SK-N-SH treated with all-trans-retinoic acid at 6 μM for 48 hours (cell line): ENCODE data around the gene TPCN1.

Experiments used
- ATAC-seq: fragments of 200-7000 bp; cut with Tn5 transposase; 3 replicates; pipeline ENCODE4 v1.9.1; 2020; ENCODE audit warnings: mild to moderate bottlenecking, moderate library complexity
- BACH2 ChIP-seq: fragments of 250-450 bp; sonication (Bioruptor Pico); IDR thresholded peaks from 2 replicates; pipeline ENCODE4 v1.9.0; 2021; ENCODE audit warnings: mild to moderate bottlenecking, borderline replicate concordance
- CSDC2 ChIP-seq: fragments of 250-450 bp; sonication (Bioruptor Pico); IDR thresholded peaks from 2 replicates; pipeline ENCODE4 v1.5.0; 2020; ENCODE audit warnings: mild to moderate bottlenecking, moderate library complexity
- GLIS3 ChIP-seq: fragments of 250-450 bp; sonication (Bioruptor Pico); IDR thresholded peaks from 2 replicates; pipeline ENCODE4 v1.5.0; 2020; ENCODE audit warnings: mild to moderate bottlenecking, moderate library complexity
- ISL1 ChIP-seq: fragments of 250-450 bp; sonication (Bioruptor Pico); IDR thresholded peaks from 2 replicates; pipeline ENCODE4 v2.1.2; 2022; ENCODE audit warnings: mild to moderate bottlenecking, moderate library complexity
- PPARA ChIP-seq: fragments of 250-450 bp; sonication (Bioruptor Pico); IDR thresholded peaks from 2 replicates; pipeline ENCODE4 v1.5.0; 2020; ENCODE audit warnings: mild to moderate bottlenecking, borderline replicate concordance
- RARB ChIP-seq: fragments of 250-450 bp; sonication (Bioruptor Pico); IDR thresholded peaks from 2 replicates; pipeline ENCODE4 v1.8.0; 2021; ENCODE audit warnings: mild to moderate bottlenecking, moderate library complexity
- SNAI2 ChIP-seq: fragments of 250-450 bp; sonication (Bioruptor Pico); IDR thresholded peaks from 2 replicates; pipeline ENCODE4 v1.5.0; 2020; ENCODE audit warnings: mild to moderate bottlenecking, moderate library complexity
- TCF4 ChIP-seq: fragments of 250-450 bp; sonication (Bioruptor Pico); IDR thresholded peaks from 2 replicates; pipeline ENCODE4 v1.8.0; 2021; ENCODE audit warnings: mild to moderate bottlenecking, moderate library complexity, borderline replicate concordance
- TOX ChIP-seq: fragments of 250-450 bp; sonication (Bioruptor Pico); IDR thresholded peaks from 2 replicates; pipeline ENCODE4 v1.8.0; 2021; ENCODE audit warnings: mild to moderate bottlenecking, moderate library complexity, borderline replicate concordance
- ZC3H10 ChIP-seq: fragments of 250-450 bp; sonication (Bioruptor Pico); IDR thresholded peaks from 2 replicates; pipeline ENCODE4 v1.5.1; 2021; ENCODE audit warnings: mild to moderate bottlenecking, moderate library complexity
- ZFP3 ChIP-seq: fragments of 250-450 bp; sonication (Bioruptor Pico); IDR thresholded peaks from 2 replicates; pipeline ENCODE4 v1.5.0; 2020; ENCODE audit warnings: mild to moderate bottlenecking, moderate library complexity
- ZFP30 ChIP-seq: fragments of 450-650 bp; formaldehyde crosslinking; IDR thresholded peaks from 2 replicates; pipeline ENCODE4 v1.5.0; 2022; ENCODE audit warnings: mild to moderate bottlenecking, moderate library complexity
- ZNF565 ChIP-seq: fragments of 450-650 bp; formaldehyde crosslinking; conservative IDR thresholded peaks from 2 replicates; pipeline ENCODE4 v1.5.0; 2020; ENCODE audit warnings: low read depth, mild to moderate bottlenecking, moderate library complexity
- ZNF70 ChIP-seq: fragments of 450-650 bp; formaldehyde crosslinking; IDR thresholded peaks from 2 replicates; pipeline ENCODE4 v1.5.0; 2020; ENCODE audit warnings: mild to moderate bottlenecking, moderate library complexity
- ZNF8 ChIP-seq: fragments of 450-650 bp; formaldehyde crosslinking; IDR thresholded peaks from 2 replicates; pipeline ENCODE4 v1.5.0; 2020; ENCODE audit warnings: mild to moderate bottlenecking, moderate library complexity
- TF ChIP-seq, protein P1 (sequence below): fragments of 250-450 bp; sonication (Bioruptor Pico); IDR thresholded peaks from 2 replicates; pipeline ENCODE4 v1.5.1; 2020; ENCODE audit warnings: low read depth, mild to moderate bottlenecking, moderate library complexity
- TF ChIP-seq, protein P2 (sequence below): fragments of 250-450 bp; sonication (Bioruptor Pico); IDR thresholded peaks from 2 replicates; pipeline ENCODE4 v1.5.1; 2021; ENCODE audit warnings: mild to moderate bottlenecking, moderate library complexity
- TF ChIP-seq, protein P3 (sequence below): fragments of 250-450 bp; sonication (Bioruptor Pico); IDR thresholded peaks from 2 replicates; pipeline ENCODE4 v1.8.0; 2021; ENCODE audit warnings: low read depth, mild to moderate bottlenecking, moderate library complexity, borderline replicate concordance
- TF ChIP-seq, protein P4 (sequence below): fragments of 250-450 bp; sonication (Bioruptor Pico); IDR thresholded peaks from 2 replicates; pipeline ENCODE4 v1.5.0; 2020; ENCODE audit warnings: mild to moderate bottlenecking, moderate library complexity

TPCN1 gene

DNA sequence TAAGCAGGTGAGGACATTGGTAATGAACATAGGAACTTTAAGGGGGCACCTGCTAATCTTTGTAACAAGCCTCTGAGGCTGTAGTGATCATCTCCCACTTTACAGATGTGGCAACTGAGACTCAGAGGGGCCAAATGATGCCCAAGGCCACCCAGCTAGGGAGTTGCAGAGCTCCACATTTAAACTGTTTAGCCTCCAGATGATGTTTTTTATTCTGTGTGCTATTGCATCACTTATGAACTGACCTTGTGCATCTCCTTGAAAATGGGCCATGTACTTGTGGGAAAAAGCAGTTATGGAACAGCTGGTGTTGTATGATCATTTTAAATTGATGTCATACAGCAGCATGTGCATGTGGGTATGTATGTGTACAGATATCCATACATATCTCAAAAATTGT, 41.4 kb downstream of the TPCN1 start (continued):
- TF ChIP-seq TCF4 (CRISPR knock-in tag) (no peak), ZFP3 (CRISPR knock-in tag) (no peak)

DNA sequence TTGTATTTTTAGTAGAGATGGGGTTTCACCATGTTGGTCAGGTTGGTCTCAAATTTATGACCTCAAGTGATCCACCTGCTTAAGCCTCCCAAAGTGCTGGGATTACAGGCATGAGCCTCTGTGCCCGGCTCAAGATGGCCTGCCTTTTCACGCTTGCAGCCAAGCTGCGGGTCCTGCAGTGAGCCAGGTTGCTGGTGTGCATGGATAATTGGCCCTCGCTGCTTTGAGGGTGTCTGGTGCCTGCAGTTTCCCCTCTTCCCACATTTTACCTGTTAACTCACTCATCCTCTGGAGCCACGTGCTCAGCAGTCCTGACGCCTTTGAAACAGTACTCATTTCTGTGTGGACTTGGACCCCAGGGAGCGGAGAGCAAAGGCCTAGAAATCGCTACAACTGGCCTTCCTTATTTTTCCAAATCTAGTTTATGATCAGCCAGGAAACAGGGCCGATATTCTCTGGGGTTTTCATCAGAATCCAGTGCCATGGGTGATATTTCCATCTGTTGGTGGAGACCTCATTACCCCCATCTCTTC, 42.2 kb downstream of the TPCN1 start:
- TF ChIP-seq, protein P1, sequence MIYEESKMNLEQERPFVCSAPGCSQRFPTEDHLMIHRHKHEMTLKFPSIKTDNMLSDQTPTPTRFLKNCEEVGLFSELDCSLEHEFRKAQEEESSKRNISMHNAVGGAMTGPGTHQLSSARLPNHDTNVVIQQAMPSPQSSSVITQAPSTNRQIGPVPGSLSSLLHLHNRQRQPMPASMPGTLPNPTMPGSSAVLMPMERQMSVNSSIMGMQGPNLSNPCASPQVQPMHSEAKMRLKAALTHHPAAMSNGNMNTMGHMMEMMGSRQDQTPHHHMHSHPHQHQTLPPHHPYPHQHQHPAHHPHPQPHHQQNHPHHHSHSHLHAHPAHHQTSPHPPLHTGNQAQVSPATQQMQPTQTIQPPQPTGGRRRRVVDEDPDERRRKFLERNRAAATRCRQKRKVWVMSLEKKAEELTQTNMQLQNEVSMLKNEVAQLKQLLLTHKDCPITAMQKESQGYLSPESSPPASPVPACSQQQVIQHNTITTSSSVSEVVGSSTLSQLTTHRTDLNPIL, result no peak
- TF ChIP-seq RARB (CRISPR knock-in tag) (no peak), SNAI2 (CRISPR knock-in tag) (no peak), ZNF565 (CRISPR knock-in tag) (no peak), ZNF8 (CRISPR knock-in tag) (no peak), TOX (no peak), CSDC2 (CRISPR knock-in tag) (no peak), ZC3H10 (CRISPR knock-in tag) (no peak), ZNF70 (CRISPR knock-in tag) (no peak), ZFP30 (no peak), ZFP3 (CRISPR knock-in tag) (no peak), PPARA (CRISPR knock-in tag) (no peak), BACH2 (CRISPR knock-in tag) (no peak), ISL1 (CRISPR knock-in tag) (no peak), GLIS3 (CRISPR knock-in tag) (no peak), TCF4 (CRISPR knock-in tag) (no peak)
- TF ChIP-seq, protein P2, sequence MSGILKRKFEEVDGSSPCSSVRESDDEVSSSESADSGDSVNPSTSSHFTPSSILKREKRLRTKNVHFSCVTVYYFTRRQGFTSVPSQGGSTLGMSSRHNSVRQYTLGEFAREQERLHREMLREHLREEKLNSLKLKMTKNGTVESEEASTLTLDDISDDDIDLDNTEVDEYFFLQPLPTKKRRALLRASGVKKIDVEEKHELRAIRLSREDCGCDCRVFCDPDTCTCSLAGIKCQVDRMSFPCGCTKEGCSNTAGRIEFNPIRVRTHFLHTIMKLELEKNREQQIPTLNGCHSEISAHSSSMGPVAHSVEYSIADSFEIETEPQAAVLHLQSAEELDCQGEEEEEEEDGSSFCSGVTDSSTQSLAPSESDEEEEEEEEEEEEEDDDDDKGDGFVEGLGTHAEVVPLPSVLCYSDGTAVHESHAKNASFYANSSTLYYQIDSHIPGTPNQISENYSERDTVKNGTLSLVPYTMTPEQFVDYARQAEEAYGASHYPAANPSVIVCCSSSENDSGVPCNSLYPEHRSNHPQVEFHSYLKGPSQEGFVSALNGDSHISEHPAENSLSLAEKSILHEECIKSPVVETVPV (CRISPR knock-in tag), result no peak
- TF ChIP-seq, protein P3, sequence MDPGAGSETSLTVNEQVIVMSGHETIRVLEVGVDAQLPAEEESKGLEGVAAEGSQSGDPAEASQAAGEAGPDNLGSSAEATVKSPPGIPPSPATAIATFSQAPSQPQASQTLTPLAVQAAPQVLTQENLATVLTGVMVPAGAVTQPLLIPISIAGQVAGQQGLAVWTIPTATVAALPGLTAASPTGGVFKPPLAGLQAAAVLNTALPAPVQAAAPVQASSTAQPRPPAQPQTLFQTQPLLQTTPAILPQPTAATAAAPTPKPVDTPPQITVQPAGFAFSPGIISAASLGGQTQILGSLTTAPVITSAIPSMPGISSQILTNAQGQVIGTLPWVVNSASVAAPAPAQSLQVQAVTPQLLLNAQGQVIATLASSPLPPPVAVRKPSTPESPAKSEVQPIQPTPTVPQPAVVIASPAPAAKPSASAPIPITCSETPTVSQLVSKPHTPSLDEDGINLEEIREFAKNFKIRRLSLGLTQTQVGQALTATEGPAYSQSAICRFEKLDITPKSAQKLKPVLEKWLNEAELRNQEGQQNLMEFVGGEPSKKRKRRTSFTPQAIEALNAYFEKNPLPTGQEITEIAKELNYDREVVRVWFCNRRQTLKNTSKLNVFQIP (CRISPR knock-in tag), result no peak
- TF ChIP-seq, protein P4, sequence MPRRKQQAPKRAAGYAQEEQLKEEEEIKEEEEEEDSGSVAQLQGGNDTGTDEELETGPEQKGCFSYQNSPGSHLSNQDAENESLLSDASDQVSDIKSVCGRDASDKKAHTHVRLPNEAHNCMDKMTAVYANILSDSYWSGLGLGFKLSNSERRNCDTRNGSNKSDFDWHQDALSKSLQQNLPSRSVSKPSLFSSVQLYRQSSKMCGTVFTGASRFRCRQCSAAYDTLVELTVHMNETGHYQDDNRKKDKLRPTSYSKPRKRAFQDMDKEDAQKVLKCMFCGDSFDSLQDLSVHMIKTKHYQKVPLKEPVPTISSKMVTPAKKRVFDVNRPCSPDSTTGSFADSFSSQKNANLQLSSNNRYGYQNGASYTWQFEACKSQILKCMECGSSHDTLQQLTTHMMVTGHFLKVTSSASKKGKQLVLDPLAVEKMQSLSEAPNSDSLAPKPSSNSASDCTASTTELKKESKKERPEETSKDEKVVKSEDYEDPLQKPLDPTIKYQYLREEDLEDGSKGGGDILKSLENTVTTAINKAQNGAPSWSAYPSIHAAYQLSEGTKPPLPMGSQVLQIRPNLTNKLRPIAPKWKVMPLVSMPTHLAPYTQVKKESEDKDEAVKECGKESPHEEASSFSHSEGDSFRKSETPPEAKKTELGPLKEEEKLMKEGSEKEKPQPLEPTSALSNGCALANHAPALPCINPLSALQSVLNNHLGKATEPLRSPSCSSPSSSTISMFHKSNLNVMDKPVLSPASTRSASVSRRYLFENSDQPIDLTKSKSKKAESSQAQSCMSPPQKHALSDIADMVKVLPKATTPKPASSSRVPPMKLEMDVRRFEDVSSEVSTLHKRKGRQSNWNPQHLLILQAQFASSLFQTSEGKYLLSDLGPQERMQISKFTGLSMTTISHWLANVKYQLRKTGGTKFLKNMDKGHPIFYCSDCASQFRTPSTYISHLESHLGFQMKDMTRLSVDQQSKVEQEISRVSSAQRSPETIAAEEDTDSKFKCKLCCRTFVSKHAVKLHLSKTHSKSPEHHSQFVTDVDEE (CRISPR knock-in tag), result no peak
- TF ChIP-seq, all 23 proteins: peak for 0
- ATAC-seq, result no peak

DNA sequence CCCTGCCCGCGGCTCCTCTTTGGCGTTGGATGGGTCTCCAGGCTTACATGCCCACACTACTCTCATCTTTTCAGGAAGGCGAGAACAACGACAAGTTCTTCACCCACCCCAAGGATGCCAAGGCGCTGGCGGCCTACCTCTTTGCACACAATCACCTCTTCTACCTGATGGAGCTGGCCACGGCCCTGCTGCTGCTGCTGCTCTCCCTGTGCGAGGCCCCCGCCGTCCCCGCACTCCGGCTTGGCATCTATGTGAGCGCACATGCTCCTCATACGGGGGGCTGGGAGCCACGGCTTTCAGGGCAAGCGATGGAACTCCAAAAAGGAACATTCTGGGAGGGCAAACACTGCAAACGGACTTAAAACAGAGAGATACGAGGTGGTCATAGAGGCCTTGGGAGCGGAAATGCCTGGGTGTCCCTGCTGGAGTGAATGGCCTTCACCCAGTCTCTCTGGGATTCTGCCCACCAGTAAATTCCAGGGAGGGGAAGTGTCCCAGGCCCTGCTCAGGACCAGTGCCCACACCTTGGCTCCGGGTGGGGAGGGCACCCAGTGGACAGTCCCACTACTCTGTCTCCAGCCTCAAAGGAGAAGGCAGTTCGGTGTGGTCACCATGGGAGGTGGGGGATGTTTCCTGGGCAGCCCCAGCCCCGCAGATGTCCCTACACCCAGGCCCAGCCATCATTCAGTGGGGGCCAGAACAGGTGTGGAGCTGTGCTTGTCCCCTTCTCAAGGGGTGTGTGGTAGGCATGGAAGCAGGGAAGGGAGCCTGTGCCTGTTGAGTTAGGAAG, 45.0 kb downstream of the TPCN1 start:
- TF ChIP-seq RARB (CRISPR knock-in tag), result no peak
- no peak for TF ChIP-seq CSDC2 (CRISPR knock-in tag)
- TF ChIP-seq TCF4 (CRISPR knock-in tag), result no peak
- TF ChIP-seq ISL1 (CRISPR knock-in tag), result no peak
- TF ChIP-seq, protein P3 (CRISPR knock-in tag), result no peak
- no peak for TF ChIP-seq ZFP30
- TF ChIP-seq PPARA (CRISPR knock-in tag), result no peak
- TF ChIP-seq, all 23 proteins: peak for 0
- no peak for ATAC-seq
